GM23338 (cell line): ENCODE measurements around the gene FILIP1L. TPM values are rescaled to one million over a fixed set of nuclear protein-coding genes. Genes with fewer than 3 reads are reported as not detected.

ENCODE experiments used
- ATAC-seq: fragments of 200-7000 bp; cut with Tn5 transposase; 3 replicates; pipeline ENCODE4 v1.9.1; 2020
- DNase-seq: peaks from one replicate; pipeline ENCODE4 v3.0.0-alpha.2; 2015; ENCODE audit warnings: low spot score
- H2AFZ ChIP-seq: fragments of 200-600 bp; sonication (generic); 2 replicates; pipeline ENCODE4 v1.8.0; 2016; ENCODE audit warnings: antibody characterized with exemption, mild to moderate bottlenecking, moderate library complexity
- H3F3A ChIP-seq: fragments of 200-600 bp; sonication (generic); replicated peaks from 2 replicates; pipeline ENCODE4 v1.8.0; 2017; ENCODE audit warnings: antibody characterized with exemption, mixed run types, low read depth
- H3K27ac ChIP-seq: fragments of 200-600 bp; sonication (generic); 2 replicates; pipeline ENCODE4 v1.6.1; 2016; ENCODE audit warnings: low read depth
- H3K27me3 ChIP-seq: fragments of 200-600 bp; sonication (generic); 2 replicates; pipeline ENCODE4 v1.8.0; 2016; ENCODE audit warnings: mild to moderate bottlenecking, mixed run types, moderate library complexity; ENCODE audit not compliant: insufficient read depth
- H3K36me3 ChIP-seq: fragments of 200-600 bp; sonication (generic); 2 replicates; pipeline ENCODE4 v1.8.0; 2016; ENCODE audit warnings: mild to moderate bottlenecking; ENCODE audit not compliant: insufficient read depth
- H3K4me1 ChIP-seq: fragments of 200-600 bp; sonication (generic); 2 replicates; pipeline ENCODE4 v1.8.0; 2016; ENCODE audit warnings: mild to moderate bottlenecking, moderate library complexity; ENCODE audit not compliant: insufficient read depth
- H3K4me2 ChIP-seq: fragments of 200-600 bp; sonication (generic); 2 replicates; pipeline ENCODE4 v1.7.1; 2017; ENCODE audit warnings: mixed run types
- H3K4me3 ChIP-seq: fragments of 200-600 bp; sonication (generic); 2 replicates; pipeline ENCODE4 v1.6.1; 2016; ENCODE audit warnings: mixed run types
- H3K79me2 ChIP-seq: fragments of 200-600 bp; sonication (generic); replicated peaks from 2 replicates; pipeline ENCODE4 v1.8.0; 2017; ENCODE audit warnings: mild to moderate bottlenecking; ENCODE audit not compliant: insufficient read depth
- H3K9me2 ChIP-seq: fragments of 200-600 bp; sonication (generic); 2 replicates; pipeline ENCODE4 v1.8.0; 2017; ENCODE audit not compliant: insufficient read depth
- H4K20me1 ChIP-seq: fragments of 200-600 bp; sonication (generic); replicated peaks from 2 replicates; pipeline ENCODE4 v1.8.0; 2017; ENCODE audit warnings: mild to moderate bottlenecking; ENCODE audit not compliant: insufficient read depth
- H3K27ac Mint-ChIP-seq: 2 replicates; pipeline ENCODE4 v1.8.0; 2020; ENCODE audit warnings: inconsistent platforms, mild to moderate bottlenecking, moderate library complexity, mixed read lengths
- H3K27me3 Mint-ChIP-seq: 3 replicates; pipeline ENCODE4 v1.8.0; 2022; ENCODE audit warnings: low read depth, mild to moderate bottlenecking, moderate library complexity, mixed read lengths, inconsistent platforms; ENCODE audit not compliant: insufficient read depth, poor library complexity
- H3K36me3 Mint-ChIP-seq: 3 replicates; pipeline ENCODE4 v1.8.0; 2021; ENCODE audit warnings: low read depth, mild to moderate bottlenecking, inconsistent platforms, moderate library complexity, mixed read lengths
- H3K4me1 Mint-ChIP-seq: 3 replicates; pipeline ENCODE4 v1.8.0; 2020; ENCODE audit warnings: mild to moderate bottlenecking, inconsistent platforms, mixed read lengths
- H3K4me3 Mint-ChIP-seq: 3 replicates; pipeline ENCODE4 v1.8.0; 2021; ENCODE audit warnings: moderate library complexity, mild to moderate bottlenecking, inconsistent platforms, mixed read lengths
- H3K9me3 Mint-ChIP-seq: 3 replicates; pipeline ENCODE4 v1.8.0; 2020; ENCODE audit warnings: moderate library complexity, mild to moderate bottlenecking, inconsistent platforms, mixed read lengths
- CTCF ChIP-seq, 2 experiments: fragments of 200-600 bp in 1 of 2; sonication (generic) in 1 of 2; conservative IDR thresholded peaks; 2 replicates each; pipeline versions ENCODE4 v1.5.1 to v1.6.1; 2016 to 2017; ENCODE audit warnings: antibody characterized with exemption in 2 of 2, low read depth in 2 of 2, mild to moderate bottlenecking in 2 of 2, moderate library complexity in 1 of 2
- ETS1 ChIP-seq: IDR thresholded peaks from 2 replicates; pipeline ENCODE4 v1.6.1; 2016; ENCODE audit warnings: antibody characterized with exemption
- EZH2phosphoT487 ChIP-seq: fragments of 200-600 bp; sonication (generic); IDR thresholded peaks from one replicate; pipeline ENCODE4 v1.8.1; 2018; ENCODE audit warnings: antibody characterized with exemption; ENCODE audit not compliant: unreplicated experiment
- NANOG ChIP-seq: IDR thresholded peaks from 2 replicates; pipeline ENCODE4 v1.6.1; 2016; ENCODE audit warnings: antibody characterized with exemption, borderline replicate concordance
- POLR2AphosphoS5 ChIP-seq: IDR thresholded peaks from 2 replicates; pipeline ENCODE4 v1.6.1; 2016; ENCODE audit warnings: antibody characterized with exemption, low read depth
- STAT1 ChIP-seq: IDR thresholded peaks from one replicate; pipeline ENCODE4 v1.6.1; 2016; ENCODE audit warnings: antibody characterized with exemption; ENCODE audit not compliant: unreplicated experiment
- ZNF114 ChIP-seq: fragments of 250-450 bp; sonication (Bioruptor Pico); IDR thresholded peaks from 2 replicates; pipeline ENCODE4 v1.5.0; 2020; ENCODE audit warnings: mild to moderate bottlenecking, moderate library complexity
- ZNF331 ChIP-seq: fragments of 250-450 bp; sonication (Bioruptor Pico); IDR thresholded peaks from 2 replicates; pipeline ENCODE4 v1.5.0; 2020; ENCODE audit warnings: low read depth, mild to moderate bottlenecking, moderate library complexity
- ZNF462 ChIP-seq: fragments of 250-450 bp; sonication (Bioruptor Pico); IDR thresholded peaks from 2 replicates; pipeline ENCODE4 v1.5.0; 2020; ENCODE audit warnings: mild to moderate bottlenecking, moderate library complexity
- polyA plus RNA-seq: library from polyadenylated mRNA; unstranded; fragments of >200 nt; fragmentation: Nextera tagmentation; extraction: Ambion mirVana; gene quantifications from 2 replicates; pipeline ENCODE4 v1.2.1, GENCODE V29; 2016
- total RNA-seq: library from RNA; depleted of rRNA; stranded (reverse); fragments of >200 nt; shearing (Covaris generic); gene quantifications from 2 replicates; pipeline ENCODE4 v1.2.3, GENCODE V29; 2014

Gene FILIP1L
- total and polyA plus RNA-seq, 2 experiments from 2014 or later: 1.6 TPM; not detected in 1

- Mint-ChIP-seq H3K36me3 (peaks cover 8% of the 10 kb centered on the region; the same call in 2 of the 3 replicates), H3K4me3 (no peak overlapping the region), H3K4me1 (peaks cover 19% of the 10 kb centered on the region; the same call in 2 of the 3 replicates), H3K27ac (no peak overlapping the region), H3K9me3 (no peaks in the 10 kb centered on the region), H3K27me3 (peaks cover 8% of the 10 kb centered on the region)
- Histone ChIP-seq H3F3A (no peaks in the 10 kb centered on the region), H4K20me1 (peaks cover 40% of the 10 kb centered on the region), H3K9me2 (no peaks in the 10 kb centered on the region), H3K79me2 (peaks cover 17% of the 10 kb centered on the region; the same call in 1 of the 2 replicates), H3K4me3 (no peak overlapping the region), H2AFZ (no peak overlapping the region), H3K27me3 (peaks cover 7% of the 10 kb centered on the region), H3K4me2 (no peak overlapping the region), H3K4me1 (no peaks in the 10 kb centered on the region), H3K36me3 (no peaks in the 10 kb centered on the region), H3K27ac (no peak overlapping the region)
- DNase-seq (no peak), ATAC-seq (no peak)
- no peak for TF ChIP-seq ZNF331 (CRISPR knock-in tag)
- no peak for TF ChIP-seq ZNF462 (CRISPR knock-in tag)
- no peak for TF ChIP-seq STAT1
- TF ChIP-seq NANOG: no peak
- no peak for TF ChIP-seq POLR2AphosphoS5
- TF ChIP-seq EZH2phosphoT487: no peak
- TF ChIP-seq CTCF (conservative IDR thresholded peaks at IDR 0.05; ENCODE audit: low read depth in 2 of 2): no peak
- no peak for TF ChIP-seq ETS1
- no peak for TF ChIP-seq ZNF114 (CRISPR knock-in tag)
Measured at GRCh38 chr3:99862208-99862607, 252.1 kb downstream of the FILIP1L start.
